RPMI8226 (cell line): Measurements from ENCODE around the gene SERINC5.
"Not testable (repeated sequence)": the region's sequence is repeated elsewhere in the genome, so short reads cannot be mapped to it uniquely, and the experiment has no call there.

Experiments
- DNase-seq: peaks from one replicate; pipeline ENCODE4 v3.0.0-alpha.2; 2015

Gene SERINC5

DNA sequence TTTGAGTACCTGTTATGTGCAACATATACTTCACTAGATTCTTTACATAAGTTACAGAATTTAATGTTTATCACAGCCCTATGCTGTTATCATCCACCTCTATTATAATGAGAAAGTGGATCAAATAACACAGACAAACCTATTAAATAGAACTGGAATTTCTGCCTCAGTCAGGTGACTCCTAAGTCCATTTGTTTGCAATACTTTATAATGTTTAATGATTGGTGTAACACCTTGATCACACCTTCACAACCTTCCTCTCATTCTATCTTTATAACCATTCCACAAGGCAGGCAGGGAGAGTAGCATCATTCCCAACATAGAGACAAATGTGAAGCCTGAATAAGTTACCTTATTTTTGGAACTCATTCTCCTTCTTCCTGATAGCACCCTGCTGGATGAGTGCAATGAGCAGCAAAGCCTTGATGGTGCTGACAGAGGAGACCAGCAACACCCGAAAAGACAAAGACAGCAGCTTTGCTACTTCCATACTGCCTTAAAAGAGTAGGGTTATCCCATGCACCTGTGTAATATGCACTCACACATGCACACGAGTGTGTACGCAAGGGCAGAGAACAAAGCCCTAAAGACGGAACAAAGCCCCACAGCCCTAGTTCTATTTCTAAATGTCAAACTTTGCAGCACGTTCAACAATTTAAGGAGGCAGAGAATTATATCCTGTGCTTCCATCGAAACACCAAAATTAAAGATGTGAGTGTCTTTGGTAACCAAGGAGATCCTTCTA, 30.5 kb downstream of the SERINC5 start:
- DNase-seq: no peak

- no peak for DNase-seq
Observed at GRCh38 chr5:80223561-80223960, 32.3 kb downstream of the SERINC5 start.

- no peak for DNase-seq
Observed at GRCh38 chr5:80220245-80220897, 35.5 kb downstream of the SERINC5 start.

GRCh38 chr5:80219391-80219790, 36.5 kb downstream of the SERINC5 start:
- DNase-seq: no peak

- no peak for DNase-seq
Observed at GRCh38 chr5:80217667-80218066, 38.2 kb downstream of the SERINC5 start.

DNA sequence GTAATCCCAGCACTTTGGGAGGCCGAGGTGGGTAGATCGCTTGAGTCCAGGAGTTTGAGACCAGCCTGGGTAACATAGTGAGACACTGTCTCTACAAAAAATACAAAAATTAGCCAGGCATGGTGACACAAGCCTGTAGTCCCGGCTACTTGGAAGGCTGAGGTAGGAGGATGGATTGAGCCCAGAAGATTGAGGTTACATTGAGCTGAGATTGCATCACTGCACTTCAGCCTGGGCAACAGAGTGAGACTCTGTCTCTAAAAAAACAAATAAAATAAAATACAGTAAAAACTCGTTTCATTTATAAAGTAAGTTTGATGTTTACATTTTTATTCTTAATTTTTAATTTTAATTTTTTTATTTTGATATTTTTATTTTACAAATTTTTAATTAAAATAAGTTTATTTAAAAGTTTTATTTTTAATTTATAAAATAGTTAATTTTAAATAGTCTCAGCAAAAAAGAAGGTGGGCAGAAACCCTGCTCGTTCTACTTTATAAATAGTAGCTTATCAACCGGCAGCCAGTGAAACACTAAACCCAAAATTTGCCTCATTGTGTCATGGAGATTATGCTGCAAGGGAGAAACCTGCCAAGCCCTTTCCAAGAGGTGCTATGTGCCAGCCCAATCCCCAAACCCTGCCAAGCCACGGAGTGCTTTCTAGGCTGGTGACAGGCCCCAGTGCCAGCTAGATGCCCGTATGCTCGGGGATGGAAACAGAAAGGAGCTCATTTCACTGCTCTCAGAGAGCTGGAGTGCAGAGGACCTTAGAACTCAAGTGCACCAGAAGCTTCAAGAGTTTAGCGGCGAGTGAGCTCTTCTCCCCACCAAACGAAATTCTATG, 38.9 kb downstream of the SERINC5 start:
- no peak for DNase-seq

DNA sequence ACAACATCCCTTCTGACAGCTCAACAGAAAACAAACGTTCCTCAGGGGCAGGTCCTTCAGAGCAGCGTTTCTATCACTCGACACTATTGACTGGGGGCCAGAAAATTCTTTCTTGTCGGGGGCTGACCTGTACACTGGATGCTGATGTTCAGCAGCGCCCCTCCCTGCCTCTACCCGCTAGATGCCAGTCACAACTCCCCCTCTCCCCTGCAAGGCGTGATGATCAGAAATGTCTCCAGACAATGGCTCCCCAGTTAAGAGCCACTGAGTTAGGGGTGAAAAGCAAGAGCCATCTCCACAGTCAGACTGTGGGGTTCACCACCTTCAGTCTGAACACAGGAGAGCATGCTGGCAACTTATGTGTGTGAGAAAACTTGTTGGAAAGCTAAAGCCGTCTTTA, 39.8 kb downstream of the SERINC5 start:
- DNase-seq: no peak

DNA sequence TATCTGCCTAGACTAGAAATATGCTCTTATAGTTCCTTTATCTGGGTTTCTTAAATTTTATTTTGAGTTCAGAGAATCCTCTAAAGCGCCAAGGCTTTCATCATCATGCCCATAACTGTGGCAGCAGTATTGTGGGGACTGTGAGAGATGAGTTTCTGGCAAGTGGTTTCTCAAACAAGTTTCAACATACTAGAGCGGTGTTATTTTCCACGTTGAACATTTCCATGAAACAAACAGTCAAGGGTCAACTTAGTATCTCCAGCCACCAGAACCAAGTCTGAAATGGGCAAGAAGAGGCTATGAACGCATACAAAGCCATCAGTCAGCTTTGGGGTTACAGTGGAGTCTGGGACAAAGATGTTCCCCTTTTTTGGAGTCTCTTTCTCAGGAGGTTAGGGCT, 40.3 kb downstream of the SERINC5 start:
- DNase-seq: no peak

DNA sequence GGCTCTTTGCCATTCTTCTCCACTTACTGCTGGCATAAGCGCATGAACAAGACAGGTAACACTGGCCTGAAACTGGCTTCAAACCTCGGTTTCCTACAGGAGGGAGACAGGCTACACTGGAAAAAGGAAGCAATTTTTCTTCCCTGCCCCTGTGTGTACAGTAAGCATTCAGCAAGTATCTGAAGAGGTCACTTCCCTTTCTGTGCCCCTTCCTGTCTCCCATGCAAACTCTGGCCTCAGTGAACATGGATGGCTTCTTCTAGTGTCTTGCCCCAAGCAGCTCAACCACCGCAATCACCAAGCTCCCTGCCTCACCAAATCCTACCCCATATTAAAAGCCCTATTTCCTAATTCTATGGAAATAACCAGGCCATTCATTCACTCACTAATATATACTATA, 42.4 kb downstream of the SERINC5 start:
- no peak for DNase-seq

DNA sequence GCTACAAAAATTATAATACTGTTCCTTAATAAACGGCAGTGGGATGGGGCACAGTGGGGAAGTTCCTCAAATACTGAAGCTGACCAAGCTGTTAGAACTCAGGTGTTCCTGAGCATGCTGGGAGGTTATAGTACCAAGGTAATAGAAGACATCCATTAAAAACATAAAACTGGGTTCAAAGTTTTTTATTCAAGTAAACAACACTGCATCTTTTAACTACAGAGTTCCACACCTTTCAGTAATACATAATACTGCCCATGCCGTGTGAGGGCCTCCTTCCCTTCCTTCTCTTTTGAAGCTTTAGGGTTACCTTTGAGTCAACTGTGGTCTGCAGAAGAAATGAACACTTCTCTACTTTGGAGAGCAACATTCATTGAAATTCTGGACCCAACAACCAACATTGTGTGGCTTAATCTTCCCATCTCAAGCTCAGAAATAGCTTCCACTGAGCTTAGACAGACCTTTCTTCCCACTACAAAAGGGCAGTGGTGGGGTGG, 43.6 kb downstream of the SERINC5 start:
- DNase-seq: no peak

DNA sequence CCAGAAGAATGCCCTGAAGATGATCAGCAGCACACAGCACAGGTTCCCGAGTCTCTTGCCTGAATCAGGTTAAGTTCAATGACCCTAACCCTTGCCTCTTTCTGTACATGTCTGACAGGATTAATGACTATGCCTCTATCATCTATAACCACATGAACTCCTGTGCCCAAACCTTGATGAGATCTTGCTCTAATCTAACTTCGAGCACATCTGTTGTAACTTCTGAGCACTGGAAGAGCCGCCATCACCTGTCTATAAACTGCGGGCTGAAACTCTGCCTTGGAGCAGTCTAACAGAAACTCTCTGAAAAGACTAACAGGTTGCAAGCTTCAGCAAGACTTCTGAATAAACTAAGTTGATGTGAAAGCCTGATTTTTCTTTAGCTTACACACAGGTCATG, 44.5 kb downstream of the SERINC5 start:
- DNase-seq: no peak

DNA sequence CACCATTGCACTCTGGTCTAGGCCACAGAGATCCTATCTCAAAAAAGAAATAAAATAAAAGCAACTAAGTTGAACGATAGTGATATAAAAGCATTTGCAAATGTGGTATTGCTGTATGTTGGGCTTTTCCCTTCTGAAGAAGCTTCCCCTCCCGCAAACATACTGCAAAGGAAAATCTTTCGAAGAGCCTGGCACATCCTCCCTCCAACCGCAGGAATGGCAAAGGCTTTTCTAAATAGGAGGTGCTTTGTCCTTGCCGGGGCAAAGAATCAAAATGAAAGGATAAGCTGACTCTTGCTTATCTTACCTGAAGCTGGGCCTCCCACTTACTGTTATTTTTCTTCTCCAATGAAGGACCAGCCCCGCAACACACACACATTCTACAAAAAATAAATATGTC, 45.8 kb downstream of the SERINC5 start:
- DNase-seq: no peak

- no peak for DNase-seq
Observed at GRCh38 chr5:80208381-80208780, 47.5 kb downstream of the SERINC5 start.

DNA sequence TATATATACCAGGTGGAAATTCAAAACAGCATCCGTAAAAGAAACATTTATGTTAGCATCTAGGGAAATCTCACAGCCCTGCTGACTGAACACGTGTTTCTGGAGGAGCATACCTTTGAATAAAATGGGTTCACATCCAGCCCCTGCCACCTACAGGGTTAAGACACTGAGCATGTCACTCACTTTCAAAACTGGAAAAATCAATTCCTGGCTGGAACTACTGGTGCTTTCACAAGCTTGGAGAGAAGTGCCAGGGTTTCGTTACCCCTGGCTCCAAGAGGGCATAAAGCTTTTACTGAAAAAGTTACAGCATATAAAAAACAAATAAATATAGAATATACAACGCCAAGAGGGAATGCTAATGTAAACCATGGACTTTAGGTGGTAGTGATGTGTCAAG, 48.0 kb downstream of the SERINC5 start:
- DNase-seq: no peak

DNA sequence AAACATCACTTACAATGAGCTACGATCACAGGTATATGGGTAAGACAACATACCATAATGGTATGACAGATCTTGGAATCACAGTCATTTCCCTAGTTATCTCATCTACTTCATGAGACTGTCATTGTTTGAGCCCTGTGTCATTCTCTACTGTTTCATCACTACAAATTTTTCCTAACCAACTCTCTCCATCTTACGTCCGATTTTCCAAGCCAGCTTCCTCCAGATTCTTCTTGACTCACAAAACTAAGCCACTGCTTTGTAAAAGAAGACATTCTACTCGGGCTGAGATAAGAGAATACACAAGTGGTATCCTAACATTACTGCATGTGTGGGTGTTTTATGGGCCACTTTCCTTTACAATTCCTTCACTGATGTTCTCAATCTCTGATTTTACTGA, 49.6 kb downstream of the SERINC5 start:
- DNase-seq: no peak

GRCh38 chr5:80205846-80206245, 50.0 kb downstream of the SERINC5 start:
- no peak for DNase-seq

DNA sequence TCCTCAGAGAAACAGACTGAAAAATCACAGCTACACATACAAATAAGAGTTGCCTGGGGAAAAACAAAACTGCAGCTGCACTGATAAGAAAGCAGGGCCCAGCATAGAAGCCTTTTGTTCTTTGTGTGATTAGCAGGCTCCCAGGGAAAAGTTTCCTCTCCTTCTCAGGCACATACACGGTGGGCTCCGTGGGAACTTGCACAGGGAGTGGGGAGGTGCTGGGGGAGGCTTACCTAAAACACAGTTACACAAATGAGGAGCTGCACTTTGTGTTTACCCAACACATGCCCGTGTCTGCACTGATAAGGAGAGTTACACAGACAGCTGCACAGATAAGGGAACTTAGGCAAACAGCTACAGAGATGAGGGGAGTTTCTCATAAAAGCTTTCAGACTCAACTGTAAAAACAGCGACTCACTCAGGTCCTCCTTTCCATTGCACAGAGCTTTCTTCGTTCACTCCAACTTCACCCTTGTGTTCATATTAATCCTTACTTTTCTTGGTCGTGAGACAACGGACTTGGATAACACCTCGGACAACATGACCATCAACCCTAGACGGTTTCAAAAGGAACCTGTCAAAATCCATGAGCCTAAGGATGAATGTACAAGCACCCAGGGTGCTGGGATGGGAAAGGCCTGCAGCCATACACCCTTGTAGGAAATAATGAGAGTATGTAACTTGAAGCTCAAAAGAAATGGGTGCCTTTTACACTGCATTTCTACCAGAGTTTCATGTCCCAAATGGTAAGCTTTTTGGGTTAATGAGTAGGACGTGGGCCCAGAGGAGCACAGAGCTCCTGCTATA, 50.8 kb downstream of the SERINC5 start:
- no peak for DNase-seq

GRCh38 chr5:80201763-80202162, 54.1 kb downstream of the SERINC5 start:
- DNase-seq: not testable (repeated sequence)

- no peak for DNase-seq
Observed at GRCh38 chr5:80198920-80199319, 56.9 kb downstream of the SERINC5 start.

- no peak for DNase-seq
Observed at GRCh38 chr5:80198399-80198798, 57.4 kb downstream of the SERINC5 start.

- DNase-seq: no peak
Observed at GRCh38 chr5:80195837-80196400, 59.9 kb downstream of the SERINC5 start.

DNA sequence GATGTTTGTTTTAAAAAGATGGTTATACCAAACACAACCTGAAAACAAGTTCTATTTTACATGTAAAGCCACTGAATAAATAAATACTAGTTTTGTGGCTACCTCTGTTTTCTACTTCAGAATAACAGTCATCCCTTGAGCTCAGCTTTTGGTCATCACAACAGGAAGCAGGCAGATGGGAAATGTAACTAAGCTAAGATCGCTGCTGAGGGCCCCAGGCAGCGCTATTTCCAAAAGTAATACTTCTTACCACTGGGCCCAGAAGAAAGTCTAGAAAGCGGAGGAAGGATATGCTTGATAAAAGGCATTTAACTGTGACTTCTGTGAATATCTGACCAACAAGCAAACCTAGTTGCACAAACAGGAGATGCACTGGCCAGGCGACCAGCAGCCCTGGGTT, 61.4 kb downstream of the SERINC5 start:
- no peak for DNase-seq
